Measurements from ENCODE around the gene CYP2C19.

CYP2C19 gene

DNA sequence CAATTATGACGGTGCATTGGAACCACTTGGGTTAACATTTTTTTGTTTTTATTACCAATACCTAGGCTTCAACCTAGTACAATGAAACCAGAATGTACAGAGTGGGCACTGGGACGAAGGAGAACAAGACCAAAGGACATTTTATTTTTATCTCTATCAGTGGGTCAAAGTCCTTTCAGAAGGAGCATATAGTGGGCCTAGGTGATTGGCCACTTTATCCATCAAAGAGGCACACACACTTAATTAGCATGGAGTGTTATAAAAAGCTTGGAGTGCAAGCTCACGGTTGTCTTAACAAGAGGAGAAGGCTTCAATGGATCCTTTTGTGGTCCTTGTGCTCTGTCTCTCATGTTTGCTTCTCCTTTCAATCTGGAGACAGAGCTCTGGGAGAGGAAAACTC lies at the start of gene CYP2C19:
Gene CYP2C19 (plus strand): TSS at position 289 of the 400 bp plus-strand sequence. CDS start 25 bp downstream, at position 314.
- Histone ChIP-seq H3K9me3 (no peaks in the 10 kb centered on the region), H3K4me3 (no peak within 1 kb of the TSS), H3K4me1 (no peaks in the 10 kb centered on the region), H3K36me3 (no peaks in the 10 kb centered on the region), H3K27me3 (no peaks in the 10 kb centered on the region), H3K27ac (no peak within 1 kb of the TSS)
- DNase-seq = no peak
- intact Hi-C loops (cut with DNase I; ENCODE audit: low total_unique reads) = no loop called here
- TF ChIP-seq, protein P1, sequence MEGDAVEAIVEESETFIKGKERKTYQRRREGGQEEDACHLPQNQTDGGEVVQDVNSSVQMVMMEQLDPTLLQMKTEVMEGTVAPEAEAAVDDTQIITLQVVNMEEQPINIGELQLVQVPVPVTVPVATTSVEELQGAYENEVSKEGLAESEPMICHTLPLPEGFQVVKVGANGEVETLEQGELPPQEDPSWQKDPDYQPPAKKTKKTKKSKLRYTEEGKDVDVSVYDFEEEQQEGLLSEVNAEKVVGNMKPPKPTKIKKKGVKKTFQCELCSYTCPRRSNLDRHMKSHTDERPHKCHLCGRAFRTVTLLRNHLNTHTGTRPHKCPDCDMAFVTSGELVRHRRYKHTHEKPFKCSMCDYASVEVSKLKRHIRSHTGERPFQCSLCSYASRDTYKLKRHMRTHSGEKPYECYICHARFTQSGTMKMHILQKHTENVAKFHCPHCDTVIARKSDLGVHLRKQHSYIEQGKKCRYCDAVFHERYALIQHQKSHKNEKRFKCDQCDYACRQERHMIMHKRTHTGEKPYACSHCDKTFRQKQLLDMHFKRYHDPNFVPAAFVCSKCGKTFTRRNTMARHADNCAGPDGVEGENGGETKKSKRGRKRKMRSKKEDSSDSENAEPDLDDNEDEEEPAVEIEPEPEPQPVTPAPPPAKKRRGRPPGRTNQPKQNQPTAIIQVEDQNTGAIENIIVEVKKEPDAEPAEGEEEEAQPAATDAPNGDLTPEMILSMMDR (IDR thresholded peaks at IDR 0.05) = no peak

DNA sequence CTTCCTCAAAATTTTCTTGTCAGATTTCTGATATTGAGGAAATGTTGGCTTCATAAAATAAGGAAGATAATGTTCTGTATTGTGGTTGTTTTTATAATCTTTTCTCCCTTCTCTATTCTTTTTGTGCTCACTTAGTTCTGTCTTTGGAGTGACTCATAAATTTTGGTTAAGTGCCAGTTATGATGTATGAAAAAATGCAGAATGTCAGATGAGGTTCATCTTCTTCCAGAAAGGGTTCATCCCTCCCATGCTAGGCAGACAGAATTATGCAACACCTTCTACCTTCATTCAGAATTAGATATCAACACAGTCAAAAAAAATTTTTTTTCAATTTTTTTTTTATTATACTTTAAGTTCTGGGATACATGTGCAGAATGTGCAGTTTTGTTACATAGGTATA lies 36.6 kb upstream of the CYP2C19 start:
- TF ChIP-seq, protein P1 (IDR thresholded peaks at IDR 0.05) = no peak
- no peak for DNase-seq

DNA sequence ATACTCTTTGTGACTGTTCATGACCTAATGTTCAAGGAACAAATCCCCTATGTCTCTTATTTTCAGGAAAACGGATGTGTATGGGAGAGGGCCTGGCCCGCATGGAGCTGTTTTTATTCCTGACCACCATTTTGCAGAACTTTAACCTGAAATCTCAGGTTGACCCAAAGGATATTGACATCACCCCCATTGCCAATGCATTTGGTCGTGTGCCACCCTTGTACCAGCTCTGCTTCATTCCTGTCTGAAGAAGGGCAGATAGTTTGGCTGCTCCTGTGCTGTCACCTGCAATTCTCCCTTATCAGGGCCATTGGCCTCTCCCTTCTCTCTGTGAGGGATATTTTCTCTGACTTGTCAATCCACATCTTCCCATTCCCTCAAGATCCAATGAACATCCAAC lies 27.3 kb upstream of the CYP2C19 start:
- no peak overlapping the region for H3K27ac ChIP-seq
- H3K4me3 ChIP-seq = no peak overlapping the region
- H3K36me3 ChIP-seq = no peaks in the 10 kb centered on the region
- intact Hi-C loops (cut with DNase I; ENCODE audit: low total_unique reads) = no loop called here
- no peaks in the 10 kb centered on the region for H3K27me3 ChIP-seq
- no peaks in the 10 kb centered on the region for H3K4me1 ChIP-seq
- TF ChIP-seq, protein P1 (IDR thresholded peaks at IDR 0.05) = no peak
- H3K9me3 ChIP-seq = no peaks in the 10 kb centered on the region
- DNase-seq = no peak

More for the DNA sequence above, 36.6 kb upstream of the CYP2C19 start:
- Histone ChIP-seq H3K27ac (no peak overlapping the region), H3K27me3 (no peaks in the 10 kb centered on the region), H3K9me3 (no peaks in the 10 kb centered on the region), H3K4me1 (no peaks in the 10 kb centered on the region), H3K36me3 (no peaks in the 10 kb centered on the region), H3K4me3 (no peak overlapping the region)
- intact Hi-C loops (cut with DNase I; ENCODE audit: low total_unique reads) = no loop called here

DNA sequence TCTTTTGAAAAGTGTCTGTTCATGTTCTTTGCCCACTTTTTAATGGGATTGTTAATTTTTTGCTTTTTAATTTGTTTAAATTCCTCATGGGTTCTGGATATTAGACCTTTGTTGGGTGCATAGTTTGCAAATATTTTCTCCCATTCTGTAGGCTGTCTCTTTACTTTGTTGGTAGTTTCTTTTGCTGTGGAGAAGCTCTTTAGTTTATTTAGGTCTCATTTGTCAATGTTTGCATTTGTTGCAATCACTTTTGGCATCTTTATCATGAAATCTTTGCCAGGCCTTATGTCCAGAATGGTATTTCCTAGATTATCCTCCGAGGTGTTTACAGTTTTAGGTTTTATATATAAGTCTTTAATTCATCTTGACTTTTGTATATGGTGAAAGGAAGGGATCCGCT lies 23.9 kb upstream of the CYP2C19 start:
- H3K27ac ChIP-seq = no peak overlapping the region

DNA sequence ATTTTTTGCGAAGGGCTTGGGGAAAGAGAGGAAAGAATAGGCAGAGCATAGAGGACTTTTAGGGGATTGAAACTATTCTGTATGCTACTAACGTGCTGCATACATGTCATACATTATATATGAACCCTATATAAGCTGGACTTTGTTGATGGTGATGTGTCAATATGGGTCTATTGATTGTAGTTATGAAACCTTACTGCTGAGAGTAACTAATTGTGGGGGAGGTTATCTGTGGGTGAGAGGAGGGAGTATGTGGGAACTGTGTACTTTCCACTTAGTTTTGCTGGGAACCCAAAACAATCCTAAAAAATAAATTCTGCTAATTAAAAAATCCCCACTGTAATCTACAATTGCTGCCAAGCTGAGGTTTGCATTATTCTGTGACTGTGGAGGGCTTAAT lies 15.3 kb upstream of the CYP2C19 start:
- intact Hi-C loops (cut with DNase I; ENCODE audit: low total_unique reads) = no loop called here
- no peak for DNase-seq
- TF ChIP-seq, protein P1 (IDR thresholded peaks at IDR 0.05) = no peak
- H3K9me3 ChIP-seq = peaks cover 0 to 7% (median 0%) of the 10 kb centered on the region in 3 donors
- no peak overlapping the region for H3K4me3 ChIP-seq
- no peaks in the 10 kb centered on the region for H3K27me3 ChIP-seq
- H3K27ac ChIP-seq = no peak overlapping the region
- H3K36me3 ChIP-seq = no peaks in the 10 kb centered on the region
- H3K4me1 ChIP-seq = no peaks in the 10 kb centered on the region

More for the DNA sequence above, 23.9 kb upstream of the CYP2C19 start:
- TF ChIP-seq, protein P1 (IDR thresholded peaks at IDR 0.05) = no peak
- intact Hi-C loops (cut with DNase I; ENCODE audit: low total_unique reads) = no loop called here
- Histone ChIP-seq H3K4me3 (no peak overlapping the region), H3K4me1 (no peaks in the 10 kb centered on the region), H3K27me3 (no peaks in the 10 kb centered on the region), H3K36me3 (no peaks in the 10 kb centered on the region), H3K9me3 (peaks cover 0 to 6% (median 0%) of the 10 kb centered on the region in 3 donors)
- no peak for DNase-seq

DNA sequence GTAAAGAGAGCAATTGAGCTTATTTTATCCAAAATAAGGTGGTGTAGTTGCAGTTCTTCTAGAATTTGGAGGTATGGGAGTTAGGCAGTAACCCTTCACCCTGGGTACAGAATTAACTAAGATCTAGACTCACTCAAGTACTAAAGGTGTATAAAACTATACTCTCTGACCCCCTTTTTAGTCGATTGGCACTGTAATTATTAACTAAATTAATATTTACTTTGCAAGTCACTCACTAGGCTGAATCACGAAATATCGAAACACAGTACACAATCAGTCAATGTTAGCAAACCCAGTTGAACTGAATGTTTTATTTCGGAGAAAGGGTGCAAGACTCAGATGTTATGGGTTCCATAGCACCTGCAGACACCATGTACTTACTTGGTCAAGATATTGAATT lies 14.6 kb upstream of the CYP2C19 start:
- H3K4me1 ChIP-seq = no peaks in the 10 kb centered on the region
- intact Hi-C loops (cut with DNase I; ENCODE audit: low total_unique reads) = no loop called here
- no peaks in the 10 kb centered on the region for H3K36me3 ChIP-seq
- H3K27ac ChIP-seq = no peak overlapping the region
- no peak overlapping the region for H3K4me3 ChIP-seq
- TF ChIP-seq, protein P1 (IDR thresholded peaks at IDR 0.05) = no peak
- no peaks in the 10 kb centered on the region for H3K27me3 ChIP-seq
- peaks cover 0 to 7% (median 0%) of the 10 kb centered on the region in 3 donors for H3K9me3 ChIP-seq
- no peak for DNase-seq

Data from tibial artery (tissue), 4 donors.